K562 (cell line): ENCODE measurements around the gene SMIM7. TPM values are rescaled to one million over a fixed set of nuclear protein-coding genes. Genes with fewer than 3 reads are reported as not detected.

Source experiments
- ATAC-seq: fragments of 200-7000 bp; cut with Tn5 transposase; 3 replicates; pipeline ENCODE4 v1.9.1; 2020; ENCODE audit warnings: moderate library complexity
- BruUV-seq: library from RNA; stranded (reverse); fragments of 400-500 nt; replicated peaks from 2 replicates; lab custom pipeline; 2021; lab: Mats Ljungman, UMichigan
- CTCF ChIA-PET: fragments of 300-600 bp; formaldehyde crosslinking; extraction: SDS; loops from one replicate; lab custom pipeline; 2021; ENCODE audit warnings: low intra/inter-chr PET ratio; lab: Yijun Ruan, JAX
- POLR2A ChIA-PET: fragments of 300-600, 350-650 bp; sonication (Branson Sonifier 250); formaldehyde crosslinking; extraction: SDS; loops from one replicate; lab custom pipeline; 2021; ENCODE audit warnings: antibody characterized with exemption, inconsistent platforms; lab: Yijun Ruan, JAX
- DNase-seq, 4 experiments: peaks; one replicate each; pipeline versions ENCODE4 v3.0.0 to v3.0.0-alpha.2; 2011 to 2018; ENCODE audit warnings: low spot score in 3 of 4, mixed read lengths in 3 of 4; ENCODE audit errors: extremely low read depth in 1 of 4
- FAIRE-seq: peaks from 2 replicates; lab custom pipeline; 2011; peaks lifted over from hg19 to GRCh38; lab: Jason Lieb, UNC
- H2AFZ ChIP-seq: 2 replicates; pipeline ENCODE4 v1.6.0; 2011; ENCODE audit warnings: low read depth, low read length, control low read depth, inconsistent platforms
- H3K27ac ChIP-seq: fragments of 200-600 bp; 3 replicates; pipeline ENCODE4 v1.8.0; 2011; ENCODE audit warnings: low read depth, mild to moderate bottlenecking, control low read depth, inconsistent platforms, low read length, moderate library complexity, mixed read lengths; ENCODE audit errors: extremely low read depth
- H3K27me3 ChIP-seq, 2 experiments: fragments of 300-600 bp in 1 of 2; 2 replicates in 1 of 2; 3 replicates in 1 of 2; pipeline versions ENCODE4 v1.6.0 to v1.8.0; 2011; ENCODE audit warnings: inconsistent platforms in 2 of 2, low read length in 2 of 2, mild to moderate bottlenecking in 1 of 2, mixed read lengths in 1 of 2, moderate library complexity in 1 of 2; ENCODE audit not compliant: control insufficient read depth in 2 of 2, insufficient read depth in 2 of 2
- H3K36me3 ChIP-seq: fragments of 300-600 bp; 3 replicates; pipeline ENCODE4 v1.8.0; 2011; ENCODE audit warnings: mild to moderate bottlenecking, low read length, inconsistent platforms; ENCODE audit not compliant: control insufficient read depth, insufficient read depth
- H3K4me1 ChIP-seq, 2 experiments: fragments of 200-600 bp in 1 of 2; replicated peaks in 1 of 2; 2 replicates in 1 of 2; 3 replicates in 1 of 2; pipeline versions ENCODE4 v1.5.1 to v1.8.0; 2011; ENCODE audit warnings: inconsistent platforms in 2 of 2, low read length in 2 of 2, mild to moderate bottlenecking in 1 of 2, mixed read lengths in 1 of 2, moderate library complexity in 1 of 2; ENCODE audit not compliant: control insufficient read depth in 2 of 2, insufficient read depth in 2 of 2
- H3K4me2 ChIP-seq: 2 replicates; pipeline ENCODE4 v1.6.1; 2011; ENCODE audit warnings: low read length, control low read depth, inconsistent platforms, mixed read lengths; ENCODE audit not compliant: insufficient read depth
- H3K4me3 ChIP-seq: fragments of 200-600 bp; sonication (generic), shearing (Covaris generic); 2 replicates; pipeline ENCODE4 v1.5.1; 2016; ENCODE audit warnings: control low read depth, inconsistent platforms
- H3K79me2 ChIP-seq: fragments of 200-600 bp; 3 replicates; pipeline ENCODE4 v1.8.0; 2011; ENCODE audit warnings: low read length, inconsistent platforms; ENCODE audit not compliant: control insufficient read depth, insufficient read depth
- H3K9ac ChIP-seq, 2 experiments: 2 replicates each; pipeline versions ENCODE4 v1.6.0 to v1.6.1; 2011; ENCODE audit warnings: low read depth in 2 of 2, low read length in 2 of 2, control low read depth in 1 of 2, inconsistent platforms in 1 of 2, mild to moderate bottlenecking in 1 of 2, mixed read lengths in 1 of 2; ENCODE audit not compliant: insufficient read depth in 1 of 2
- H3K9me1 ChIP-seq: one replicate; pipeline ENCODE4 v1.6.0; 2011; ENCODE audit warnings: inconsistent platforms, mild to moderate bottlenecking, low read length, moderate library complexity; ENCODE audit not compliant: control insufficient read depth, insufficient read depth
- H3K9me3 ChIP-seq: replicated peaks from 2 replicates; pipeline ENCODE4 v1.5.1; 2011; ENCODE audit warnings: low read depth, low read length, inconsistent platforms; ENCODE audit not compliant: control insufficient read depth, insufficient read depth
- H4K20me1 ChIP-seq: replicated peaks from 2 replicates; pipeline ENCODE4 v1.6.1; 2011; ENCODE audit warnings: low read length, inconsistent platforms, mixed read lengths; ENCODE audit not compliant: control insufficient read depth, insufficient read depth
- CGGBP1 ChIP-seq: fragments of 250-450 bp; sonication (Bioruptor Pico); IDR thresholded peaks from 2 replicates; pipeline ENCODE4 v1.9.0; 2021; ENCODE audit warnings: mild to moderate bottlenecking
- CREB5 ChIP-seq: fragments of 250-450 bp; sonication (Bioruptor Pico); IDR thresholded peaks from 2 replicates; pipeline ENCODE4 v1.5.0; 2020; ENCODE audit warnings: mild to moderate bottlenecking
- ERF ChIP-seq: fragments of 450-650 bp; formaldehyde crosslinking; IDR thresholded peaks from 2 replicates; pipeline ENCODE4 v1.4.0; 2020; ENCODE audit warnings: mild to moderate bottlenecking, mixed read lengths
- FOXM1 ChIP-seq, 2 experiments: fragments of 450-650 bp in 1 of 2; sonication (generic) in 1 of 2; formaldehyde crosslinking in 1 of 2; IDR thresholded peaks; 2 replicates each; pipeline versions ENCODE4 v1.6.1 to v1.9.0; 2017 to 2022; ENCODE audit warnings: low read depth in 2 of 2, mild to moderate bottlenecking in 2 of 2, missing genetic modification reagents in 1 of 2, moderate library complexity in 1 of 2
- GATA2 ChIP-seq: sonication (generic); formaldehyde crosslinking; IDR thresholded peaks from 2 replicates; pipeline ENCODE4 v1.4.0; 2020; ENCODE audit warnings: mild to moderate bottlenecking, missing genetic modification reagents
- MITF ChIP-seq: IDR thresholded peaks from 2 replicates; pipeline ENCODE4 v1.6.1; 2014; ENCODE audit warnings: antibody characterized with exemption
- RBBP5 ChIP-seq: fragments of 200-600 bp; sonication (generic); IDR thresholded peaks from 2 replicates; pipeline ENCODE4 v1.6.1; 2012; ENCODE audit warnings: borderline replicate concordance, mild to moderate bottlenecking, low read length, control low read depth, inconsistent platforms; ENCODE audit not compliant: insufficient read depth, poor library complexity, severe bottlenecking
- SIRT6 ChIP-seq: IDR thresholded peaks from one replicate; pipeline ENCODE4 v1.6.1; 2012; ENCODE audit warnings: low read depth, mild to moderate bottlenecking, control low read depth, inconsistent platforms, low read length, moderate library complexity
- SP1 ChIP-seq: sonication (generic); formaldehyde crosslinking; IDR thresholded peaks from 2 replicates; pipeline ENCODE4 v1.8.1; 2022; ENCODE audit warnings: mild to moderate bottlenecking, missing genetic modification reagents
- SPI1 ChIP-seq: IDR thresholded peaks from 2 replicates; pipeline ENCODE4 v1.6.1; 2011; ENCODE audit warnings: low read depth, low read length, control low read depth, borderline replicate concordance
- ZBTB17 ChIP-seq: fragments of 450-650 bp; formaldehyde crosslinking; IDR thresholded peaks from 2 replicates; pipeline ENCODE4 v1.4.0; 2020; ENCODE audit warnings: mild to moderate bottlenecking
- ZNF280A ChIP-seq: fragments of 450-650 bp; IDR thresholded peaks from 2 replicates; pipeline ENCODE4 v1.6.1; 2018; ENCODE audit warnings: mild to moderate bottlenecking, low read depth; ENCODE audit not compliant: partially characterized antibody
- ZNF717 ChIP-seq: fragments of 250-450 bp; sonication (Bioruptor Pico); IDR thresholded peaks from 2 replicates; pipeline ENCODE4 v1.5.0; 2021
- WGBS: fragments of 100-300 bp; shearing (Covaris generic); methylation state at CpG from one replicate; pipeline ENCODE4 v1.1.6; 2016; ENCODE audit warnings: low coverage, mixed read lengths; ENCODE audit not compliant: insufficient coverage; ENCODE audit errors: missing lambda C conversion rate; 5-methylcytosine and 5-hydroxymethylcytosine counted together
- in situ Hi-C: fragments of 300-500 bp; cut with MboI; formaldehyde crosslinking; loops from 4 replicates; pipeline ENCODE4 v1.15.0; 2018; ENCODE audit warnings: inconsistent platforms, mixed read lengths
- intact Hi-C: fragments of 100-400 bp; cut with micrococcal nuclease; formaldehyde crosslinking; loops from 2 replicates; pipeline ENCODE4 v1.14.2; 2022
- polyA plus RNA-seq, 8 experiments: library from polyadenylated mRNA; depleted of rRNA in 4 of 8; stranded (reverse) in 5 of 8; unstranded in 3 of 8; fragments of >200 nt; fragmentation: Nextera tagmentation in 2 of 8; fragmentation: Illumina TruSeq in 1 of 8; extraction: Ambion mirVana in 2 of 8; extraction: Trizol in 1 of 8; gene quantifications; 2 replicates each; pipeline versions ENCODE4 v1.2.1 to v1.2.3, GENCODE V29; 2011 to 2014; ENCODE audit warnings: inconsistent platforms in 1 of 8, missing spikeins in 1 of 8
- total RNA-seq, 7 experiments: library from RNA; depleted of rRNA in 6 of 7; stranded (reverse); fragments of >200 nt in 6 of 7; fragmentation: Illumina TruSeq in 2 of 7; extraction: Trizol in 2 of 7; gene quantifications; 2 replicates each; pipeline versions ENCODE4 v1.2.1 to v1.2.3, GENCODE V29; 2011 to 2021; ENCODE audit warnings: low replicate concordance in 1 of 7
- TF ChIP-seq, protein P1 (sequence below): IDR thresholded peaks from 3 replicates; pipeline ENCODE4 v1.6.1; 2011; ENCODE audit warnings: borderline replicate concordance, mild to moderate bottlenecking, moderate library complexity; ENCODE audit not compliant: insufficient read length; ENCODE audit errors: extremely low read depth

Gene SMIM7
- total and polyA plus RNA-seq, 9 of the 15 experiments (the other 6 are each of a cell fraction or from before 2014, with no cell fraction given): 55.3 to 265 (median 107) TPM

DNA sequence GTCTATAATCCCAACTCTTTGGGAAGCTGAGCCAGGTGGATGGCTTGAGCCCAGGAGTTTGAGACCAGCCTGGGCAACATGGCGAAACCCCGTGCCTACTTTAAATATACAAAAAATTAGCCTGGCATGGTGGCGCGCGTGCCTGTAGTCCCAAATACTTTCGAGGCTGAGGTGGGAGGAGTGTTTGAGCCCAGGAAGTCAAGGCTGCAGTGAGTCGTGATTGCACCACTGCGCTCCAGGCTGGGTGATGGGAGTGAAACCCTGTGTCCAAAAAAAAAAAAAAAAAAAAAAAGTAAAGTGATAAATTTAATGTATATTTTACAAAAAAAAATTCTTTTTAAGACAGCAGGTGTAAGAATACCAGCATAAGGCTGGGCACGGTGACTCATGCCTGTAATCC is 18.6 kb upstream of the SMIM7 start:
- DNase-seq (no peak), FAIRE-seq (no peak), ATAC-seq (no peak)
- H4K20me1 ChIP-seq: no peaks in the 10 kb centered on the region
- H3K4me3 ChIP-seq: no peak overlapping the region
- no peak overlapping the region for H2AFZ ChIP-seq
- no peak overlapping the region for H3K4me2 ChIP-seq
- BruUV-seq: no TSS peak
- no peaks in the 10 kb centered on the region for H3K79me2 ChIP-seq
- no peaks in the 10 kb centered on the region; a peak in 1 of 5 replicates for H3K4me1 ChIP-seq
- ChIA-PET CTCF (no interaction called here), POLR2A (interaction anchor here (1.1 to 2.3 kb wide), 2 partner anchors 10 to 15 kb away, joined by 4 to 7 read pairs; no protein-coding TSS in a partner anchor)
- H3K9ac ChIP-seq: no peak overlapping the region
- H3K36me3 ChIP-seq: no peaks in the 10 kb centered on the region
- H3K9me3 ChIP-seq: no peaks in the 10 kb centered on the region
- H3K27ac ChIP-seq: no peak overlapping the region
- peaks cover 0 to 7% of the 10 kb centered on the region in 2 experiments; a peak in 1 of 5 replicates for H3K27me3 ChIP-seq
- in situ Hi-C loops (no loop called here), intact Hi-C loops (no loop called here)
- no peaks in the 10 kb centered on the region for H3K9me1 ChIP-seq
- 22% methylated on average over 8 of the region's 9 CpGs for WGBS
- TF ChIP-seq, protein P1, sequence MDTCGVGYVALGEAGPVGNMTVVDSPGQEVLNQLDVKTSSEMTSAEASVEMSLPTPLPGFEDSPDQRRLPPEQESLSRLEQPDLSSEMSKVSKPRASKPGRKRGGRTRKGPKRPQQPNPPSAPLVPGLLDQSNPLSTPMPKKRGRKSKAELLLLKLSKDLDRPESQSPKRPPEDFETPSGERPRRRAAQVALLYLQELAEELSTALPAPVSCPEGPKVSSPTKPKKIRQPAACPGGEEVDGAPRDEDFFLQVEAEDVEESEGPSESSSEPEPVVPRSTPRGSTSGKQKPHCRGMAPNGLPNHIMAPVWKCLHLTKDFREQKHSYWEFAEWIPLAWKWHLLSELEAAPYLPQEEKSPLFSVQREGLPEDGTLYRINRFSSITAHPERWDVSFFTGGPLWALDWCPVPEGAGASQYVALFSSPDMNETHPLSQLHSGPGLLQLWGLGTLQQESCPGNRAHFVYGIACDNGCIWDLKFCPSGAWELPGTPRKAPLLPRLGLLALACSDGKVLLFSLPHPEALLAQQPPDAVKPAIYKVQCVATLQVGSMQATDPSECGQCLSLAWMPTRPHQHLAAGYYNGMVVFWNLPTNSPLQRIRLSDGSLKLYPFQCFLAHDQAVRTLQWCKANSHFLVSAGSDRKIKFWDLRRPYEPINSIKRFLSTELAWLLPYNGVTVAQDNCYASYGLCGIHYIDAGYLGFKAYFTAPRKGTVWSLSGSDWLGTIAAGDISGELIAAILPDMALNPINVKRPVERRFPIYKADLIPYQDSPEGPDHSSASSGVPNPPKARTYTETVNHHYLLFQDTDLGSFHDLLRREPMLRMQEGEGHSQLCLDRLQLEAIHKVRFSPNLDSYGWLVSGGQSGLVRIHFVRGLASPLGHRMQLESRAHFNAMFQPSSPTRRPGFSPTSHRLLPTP: no peak
- TF ChIP-seq CREB5 (no peak), ZBTB17 (CRISPR knock-in tag) (no peak), SIRT6 (no peak), ZNF717 (no peak), MITF (no peak), GATA2 (CRISPR knock-in tag) (no peak), RBBP5 (no peak), CGGBP1 (no peak), SPI1 (no peak), ERF (no peak), FOXM1 (IDR thresholded peaks at IDR 0.05; ENCODE audit: low read depth) (no peak), FOXM1 (CRISPR knock-in tag; IDR thresholded peaks at IDR 0.05; ENCODE audit: low read depth) (no peak), ZNF280A (no peak), SP1 (CRISPR knock-in tag) (no peak)
